GM08714 (cell line): ENCODE results near the gene IGFN1.
"Not testable (repeated sequence)": the region's sequence is repeated elsewhere in the genome, so short reads cannot be mapped to it uniquely, and the experiment has no call there.

Source experiments
- H3K4me3 ChIP-seq: fragments of 200-500 bp; sonication (Bioruptor generic); 2 replicates; pipeline ENCODE4 v1.5.1; 2014; ENCODE audit warnings: mild to moderate bottlenecking, low read length, inconsistent platforms
- ZNF274 ChIP-seq: IDR thresholded peaks from 2 replicates; pipeline ENCODE4 v1.6.1; 2012; ENCODE audit warnings: mild to moderate bottlenecking, low read depth, low read length

IGFN1 gene

GRCh38 chr1:201153474-201154388 is 36.9 kb upstream of the IGFN1 start:
- peak overlapping the region; percentile 70 for H3K4me3 ChIP-seq
- no peak for TF ChIP-seq ZNF274

GRCh38 chr1:201154389-201155165 is 36.0 kb upstream of the IGFN1 start, which contains the start of gene TMEM9:
TSS of gene TMEM9 (minus strand) at chr1:201154474. CDS start at chr1:201153923, 551 bp downstream.
- peak within 1 kb of the TSS; percentile 70 for H3K4me3 ChIP-seq
- TF ChIP-seq ZNF274 = no peak

GRCh38 chr1:201155354-201155753 is 35.3 kb upstream of the IGFN1 start:
- no peak overlapping the region for H3K4me3 ChIP-seq
- no peak for TF ChIP-seq ZNF274

- no peak overlapping the region for H3K4me3 ChIP-seq
- no peak for TF ChIP-seq ZNF274
Measured at GRCh38 chr1:201156346-201156745, 34.3 kb upstream of the IGFN1 start.

GRCh38 chr1:201156819-201157218 is 33.8 kb upstream of the IGFN1 start:
- TF ChIP-seq ZNF274 = no peak
- H3K4me3 ChIP-seq = no peak overlapping the region

GRCh38 chr1:201157949-201158348 is 32.7 kb upstream of the IGFN1 start:
- TF ChIP-seq ZNF274 = no peak
- no peak overlapping the region for H3K4me3 ChIP-seq

- not testable (repeated sequence) for H3K4me3 ChIP-seq
Measured at GRCh38 chr1:201163036-201163435, 27.6 kb upstream of the IGFN1 start.

- no peak overlapping the region for H3K4me3 ChIP-seq
- TF ChIP-seq ZNF274 = no peak
Measured at GRCh38 chr1:201163707-201164106, 26.9 kb upstream of the IGFN1 start.

- TF ChIP-seq ZNF274 = no peak
- no peak overlapping the region for H3K4me3 ChIP-seq
Measured at GRCh38 chr1:201164645-201165044, 26.0 kb upstream of the IGFN1 start.

- H3K4me3 ChIP-seq = no peak overlapping the region
- TF ChIP-seq ZNF274 = no peak
Measured at GRCh38 chr1:201167041-201167991, 23.3 kb upstream of the IGFN1 start.

GRCh38 chr1:201169203-201169602 is 21.4 kb upstream of the IGFN1 start:
- no peak for TF ChIP-seq ZNF274
- no peak overlapping the region for H3K4me3 ChIP-seq

- no peak overlapping the region; the same call in 1 of the 2 replicates for H3K4me3 ChIP-seq
- no peak for TF ChIP-seq ZNF274
Measured at GRCh38 chr1:201169971-201170532, 20.6 kb upstream of the IGFN1 start.

GRCh38 chr1:201170533-201171062 is 20.0 kb upstream of the IGFN1 start:
- peak overlapping the region; percentile 62; the same call in 1 of the 2 replicates for H3K4me3 ChIP-seq
- TF ChIP-seq ZNF274 = no peak
